B cell (primary cell): ENCODE measurements around the gene MAP3K14. TPM values are rescaled to one million over a fixed set of nuclear protein-coding genes. Genes with fewer than 3 reads are reported as not detected.
A peak's percentile ranks its signal among the peaks of the same experiment; 100 is the strongest.

Source experiments
- ATAC-seq: fragments of 200-7000 bp; cut with Tn5 transposase; one replicate; pipeline ENCODE4 v1.10.0; 2021; ENCODE audit warnings: low read depth, mild to moderate bottlenecking, moderate number of reproducible peaks, moderate library complexity
- CTCF ChIA-PET: fragments of 350-600 bp; sonication (Branson Sonifier 250); formaldehyde crosslinking; loops from one replicate; lab custom pipeline; 2021; ENCODE audit warnings: antibody characterized with exemption, inconsistent platforms; lab: Charles Lee
- POLR2A ChIA-PET: fragments of 350-600 bp; sonication (Branson Sonifier 250); formaldehyde crosslinking; loops from one replicate; lab custom pipeline; 2021; ENCODE audit warnings: antibody characterized with exemption; lab: Charles Lee
- DNase-seq: peaks from one replicate; pipeline ENCODE4 v3.0.0; 2013
- H2AFZ ChIP-seq: 2 replicates; pipeline ENCODE4 v1.6.1; 2012; ENCODE audit warnings: mild to moderate bottlenecking, low read depth, low read length; ENCODE audit not compliant: insufficient read depth, poor library complexity, severe bottlenecking
- H3K27ac ChIP-seq, 2 donors: 1 replicate in 1 of 2; 2 replicates in 1 of 2; pipeline ENCODE4 v1.5.1; 2012 to 2013; ENCODE audit warnings: low read length in 2 of 2, mild to moderate bottlenecking in 2 of 2, moderate library complexity in 1 of 2
- H3K27me3 ChIP-seq, 4 experiments: fragments of 200-600 bp in 1 of 4; sonication (generic) in 1 of 4; replicated peaks in 1 of 4; 1 replicate in 2 of 4; 2 replicates in 2 of 4; pipeline versions ENCODE4 v1.6.1 to v1.7.0; 2013 to 2016; ENCODE audit warnings: low read length in 3 of 4, mild to moderate bottlenecking in 2 of 4, mixed read lengths in 1 of 4, moderate library complexity in 1 of 4; ENCODE audit not compliant: insufficient read depth in 4 of 4, control insufficient read depth in 3 of 4; ENCODE audit errors: control extremely low read depth in 1 of 4
- H3K36me3 ChIP-seq, 2 experiments: replicated peaks in 1 of 2; 1 replicate in 1 of 2; 2 replicates in 1 of 2; pipeline versions ENCODE4 v1.6.1 to v1.7.1; 2013; ENCODE audit warnings: low read length in 1 of 2; ENCODE audit not compliant: insufficient read depth in 2 of 2, control insufficient read depth in 1 of 2; ENCODE audit errors: control extremely low read depth in 1 of 2, extremely low read depth in 1 of 2
- H3K4me1 ChIP-seq, 2 donors: fragments of 200-600 bp in 1 of 2; sonication (generic) in 1 of 2; 1 replicate in 1 of 2; 2 replicates in 1 of 2; pipeline versions ENCODE4 v1.5.1 to v1.6.1; 2013 to 2017; ENCODE audit warnings: low read length in 2 of 2; ENCODE audit not compliant: control insufficient read depth in 2 of 2, insufficient read depth in 2 of 2
- H3K4me2 ChIP-seq: replicated peaks from 2 replicates; pipeline ENCODE3; 2012; ENCODE audit warnings: mild to moderate bottlenecking, low read depth, low read length; ENCODE audit not compliant: poor library complexity, severe bottlenecking
- H3K4me3 ChIP-seq, 5 experiments: fragments of 200-600 bp in 1 of 5; sonication (generic) in 1 of 5; 1 replicate in 3 of 5; 2 replicates in 2 of 5; pipeline versions ENCODE4 v1.5.1 to v1.7.0; 2011 to 2016; ENCODE audit warnings: low read length in 4 of 5, mild to moderate bottlenecking in 4 of 5, low read depth in 2 of 5, control low read depth in 1 of 5, moderate library complexity in 1 of 5; ENCODE audit not compliant: insufficient read depth in 1 of 5; ENCODE audit errors: control extremely low read depth in 1 of 5, extremely low read depth in 1 of 5
- H3K79me2 ChIP-seq: fragments of 200-600 bp; sonication (generic); one replicate; pipeline ENCODE4 v1.6.0; 2016; ENCODE audit warnings: low read length; ENCODE audit not compliant: control insufficient read depth, insufficient read depth
- H3K9ac ChIP-seq: fragments of 200-600 bp; sonication (generic); 2 replicates; pipeline ENCODE4 v1.6.1; 2017; ENCODE audit warnings: mild to moderate bottlenecking, low read length, moderate library complexity
- H3K9me3 ChIP-seq, 3 donors: one replicate each; pipeline versions ENCODE4 v1.6.1 to v1.7.1; 2013; ENCODE audit warnings: low read length in 2 of 3; ENCODE audit not compliant: control insufficient read depth in 2 of 3, insufficient read depth in 1 of 3; ENCODE audit errors: control extremely low read depth in 1 of 3
- H4K20me1 ChIP-seq: 2 replicates; pipeline ENCODE4 v1.6.0; 2012; ENCODE audit warnings: mild to moderate bottlenecking, low read length; ENCODE audit not compliant: insufficient read depth, control insufficient read depth, poor library complexity, severe bottlenecking
- H3K27ac Mint-ChIP-seq: one replicate; pipeline ENCODE4 v1.8.0; 2021; ENCODE audit warnings: mixed read lengths
- H3K27me3 Mint-ChIP-seq: one replicate; pipeline ENCODE4 v1.8.0; 2021; ENCODE audit warnings: mixed read lengths
- H3K4me1 Mint-ChIP-seq: one replicate; pipeline ENCODE4 v1.8.0; 2021; ENCODE audit warnings: mixed read lengths
- H3K4me3 Mint-ChIP-seq: one replicate; pipeline ENCODE4 v1.8.0; 2021; ENCODE audit warnings: mixed read lengths
- H3K9me3 Mint-ChIP-seq: one replicate; pipeline ENCODE4 v1.8.0; 2022; ENCODE audit warnings: mixed read lengths; ENCODE audit not compliant: insufficient read depth
- CTCF ChIP-seq: fragments of 200-600 bp; IDR thresholded peaks from one replicate; pipeline ENCODE4 v1.8.0; 2022; ENCODE audit warnings: antibody characterized with exemption, mild to moderate bottlenecking
- EZH2 ChIP-seq: IDR thresholded peaks from 2 replicates; pipeline ENCODE4 v1.6.1; 2012; ENCODE audit warnings: borderline replicate concordance, low read depth, mild to moderate bottlenecking, moderate library complexity, low read length; ENCODE audit not compliant: insufficient read depth, poor library complexity, severe bottlenecking
- WGBS: methylation state at CpG from one replicate; pipeline ENCODE4 v1.1.5; 2013; ENCODE audit warnings: missing lambda C conversion rate; ENCODE audit not compliant: insufficient coverage; 5-methylcytosine and 5-hydroxymethylcytosine counted together
- intact Hi-C: fragments of 100-400 bp; cut with micrococcal nuclease; formaldehyde crosslinking; loops from one replicate; pipeline ENCODE4 v1.10.0; 2022
- polyA plus RNA-seq: library from polyadenylated mRNA; depleted of rRNA; stranded (reverse); fragments of >200 nt; gene quantifications from 2 replicates; pipeline ENCODE4 v1.2.3, GENCODE V29; 2012
- total RNA-seq, 2 donors: library from RNA; stranded (reverse); fragments of 120-200 nt in 1 of 2; gene quantifications; 1 replicate in 1 of 2; 2 replicates in 1 of 2; pipeline versions ENCODE4 v1.2.3 to v1.2.4, GENCODE V29; 2013 to 2022

The MAP3K14 gene
- total and polyA plus RNA-seq, 2 donors (not counting 1 experiment from before 2014, with no cell fraction given) = 66.1 to 84.1 TPM

- Histone ChIP-seq H3K4me1 (peaks cover 6 to 15% of the 10 kb centered on the region in 2 donors), H4K20me1 (no peaks in the 10 kb centered on the region), H3K9me3 (no peaks in the 10 kb centered on the region), H3K4me2 (no peak overlapping the region), H3K4me3 (no peak overlapping the region), H2AFZ (no peak overlapping the region), H3K9ac (no peak overlapping the region), H3K36me3 (peaks cover 0 to 2% of the 10 kb centered on the region in 2 experiments), H3K27me3 (no peaks in the 10 kb centered on the region), H3K27ac (no peak overlapping the region), H3K79me2 (no peaks in the 10 kb centered on the region)
- H3K4me1 Mint-ChIP-seq = peaks cover 11% of the 10 kb centered on the region
- WGBS = 96% methylated on average over 15 of the region's 16 CpGs
- H3K27me3 Mint-ChIP-seq = no peaks in the 10 kb centered on the region
- DNase-seq (no peak), ATAC-seq (no peak)
- H3K27ac Mint-ChIP-seq = no peak overlapping the region
- POLR2A ChIA-PET = no interaction called here
- H3K9me3 Mint-ChIP-seq = no peaks in the 10 kb centered on the region
- intact Hi-C loops = no loop called here
- no peak overlapping the region for H3K4me3 Mint-ChIP-seq
- CTCF ChIA-PET = interaction anchor here (1.1 to 3.3 kb wide), 4 partner anchors 20 to 38 kb away, joined by 3 to 20 read pairs (median 9); no protein-coding TSS in a partner anchor
- TF ChIP-seq CTCF (no peak), EZH2 (no peak)
These were observed 59.7 kb downstream of the MAP3K14 start for GRCh38 chr17:45257115-45257514.

- no peak overlapping the region for H3K4me3 Mint-ChIP-seq
- ChIA-PET POLR2A (no interaction called here), CTCF (interaction anchor here (1.1 to 3.3 kb wide), 6 partner anchors 21 to 37 kb away, joined by 3 to 20 read pairs (median 9); no protein-coding TSS in a partner anchor)
- Histone ChIP-seq H3K9me3 (no peaks in the 10 kb centered on the region), H3K4me3 (no peak overlapping the region), H3K4me2 (peak overlapping the region; percentile 0), H3K27ac (no peak overlapping the region), H2AFZ (no peak overlapping the region), H3K4me1 (peaks cover 5 to 9% of the 10 kb centered on the region in 2 donors), H4K20me1 (no peaks in the 10 kb centered on the region), H3K27me3 (no peaks in the 10 kb centered on the region), H3K36me3 (peaks cover 0 to 3% of the 10 kb centered on the region in 2 experiments), H3K79me2 (no peaks in the 10 kb centered on the region), H3K9ac (no peak overlapping the region)
- H3K27me3 Mint-ChIP-seq = no peaks in the 10 kb centered on the region
- no peak for ATAC-seq
- TF ChIP-seq CTCF = no peak
- TF ChIP-seq EZH2 = no peak
- H3K27ac Mint-ChIP-seq = no peak overlapping the region
- no peaks in the 10 kb centered on the region for H3K9me3 Mint-ChIP-seq
- intact Hi-C loops = no loop called here
- WGBS = 77% methylated on average over 3 of the region's 14 CpGs
- peaks cover 8% of the 10 kb centered on the region for H3K4me1 Mint-ChIP-seq
- DNase-seq = no peak
These were observed 60.5 kb downstream of the MAP3K14 start for GRCh38 chr17:45256114-45256966.
